Measurements from ENCODE around the gene FLT1.
A peak's percentile ranks its signal among the peaks of the same experiment; 100 is the strongest.

Gene FLT1

GRCh38 chr13:28320884-28321574, 173.9 kb downstream of the FLT1 start:
- no peak for DNase-seq (ENCODE audit: low read depth, low spot score)

DNA sequence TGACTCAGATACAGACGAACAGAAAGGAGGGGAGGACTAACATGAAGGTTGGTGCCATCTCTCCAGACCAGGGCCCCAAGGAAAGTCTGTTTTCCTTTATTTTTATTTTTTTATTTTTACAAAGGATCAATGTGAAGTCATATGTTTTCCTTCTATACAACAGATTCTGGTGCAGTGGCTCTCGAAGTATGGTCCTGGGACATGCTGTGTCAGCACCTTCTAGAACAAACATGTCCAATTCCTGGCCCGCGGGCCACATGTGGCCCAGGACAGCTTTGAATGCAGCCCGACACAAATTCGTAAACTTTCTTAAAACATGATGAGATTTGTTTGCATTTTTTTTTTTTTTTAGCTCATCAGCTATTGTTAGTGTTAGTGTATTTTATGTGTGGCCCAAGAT, 174.7 kb downstream of the FLT1 start:
- no peak for DNase-seq (ENCODE audit: low read depth, low spot score)

DNA sequence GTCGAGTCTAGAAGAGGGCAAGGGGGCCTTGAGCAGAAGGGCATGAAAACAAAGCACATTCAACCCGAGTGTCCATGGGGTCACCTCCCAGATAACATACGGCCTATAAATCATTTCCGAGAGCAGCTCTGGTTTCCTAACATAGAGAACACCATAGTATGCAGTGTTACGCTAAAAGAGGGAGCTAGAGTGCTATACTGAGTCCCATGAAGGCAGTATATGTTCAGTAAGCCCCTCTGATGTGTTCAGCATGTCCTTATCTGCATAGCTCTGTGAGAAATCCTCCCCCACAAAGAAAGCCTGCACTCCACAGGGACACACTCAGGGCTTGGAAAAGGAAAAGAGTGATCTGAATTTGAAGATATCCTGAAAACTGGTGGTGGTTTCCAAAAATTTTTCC, 175.4 kb downstream of the FLT1 start:
- DNase-seq (ENCODE audit: low read depth, low spot score), result no peak

DNA sequence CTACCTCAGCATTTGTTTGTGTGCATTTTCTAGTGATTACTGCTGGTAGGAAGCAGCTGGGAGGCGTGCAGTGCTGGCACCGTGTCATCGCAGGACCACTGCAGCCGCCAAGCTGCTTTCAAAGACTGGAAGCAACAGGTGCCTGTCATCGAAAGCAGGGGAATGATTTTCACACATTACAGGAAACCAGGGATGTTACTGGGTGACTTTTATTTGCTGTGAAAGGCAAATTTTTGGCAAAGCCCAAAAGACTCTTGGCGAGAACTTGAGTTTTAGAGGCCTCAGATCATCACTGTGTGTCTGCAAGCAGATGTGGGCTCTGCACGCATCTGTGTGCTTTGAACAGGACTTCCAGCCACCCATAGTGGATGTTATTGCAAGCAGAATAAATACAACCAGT, 176.4 kb downstream of the FLT1 start:
- DNase-seq (ENCODE audit: low read depth, low spot score), result no peak

DNA sequence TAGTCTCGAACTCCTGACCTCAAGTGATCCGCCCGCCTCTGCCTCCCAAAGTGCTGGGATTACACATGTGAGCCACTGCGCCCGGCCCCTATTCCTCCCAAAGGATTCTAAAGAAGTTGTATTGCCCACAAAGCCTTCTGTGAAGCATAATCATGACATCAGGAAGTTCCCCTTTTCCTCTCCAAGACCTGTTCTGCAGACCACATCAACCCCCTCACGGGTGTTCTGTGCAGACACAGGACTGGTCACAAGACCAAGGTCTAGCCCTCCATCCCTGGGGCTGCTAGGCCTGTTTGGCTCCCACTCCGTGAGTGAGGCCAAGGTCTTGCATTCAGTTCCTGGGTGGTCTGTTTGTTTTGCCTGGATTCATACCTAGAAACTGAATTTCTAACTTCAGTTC, 178.1 kb downstream of the FLT1 start:
- DNase-seq (ENCODE audit: low read depth, low spot score), result no peak

DNA sequence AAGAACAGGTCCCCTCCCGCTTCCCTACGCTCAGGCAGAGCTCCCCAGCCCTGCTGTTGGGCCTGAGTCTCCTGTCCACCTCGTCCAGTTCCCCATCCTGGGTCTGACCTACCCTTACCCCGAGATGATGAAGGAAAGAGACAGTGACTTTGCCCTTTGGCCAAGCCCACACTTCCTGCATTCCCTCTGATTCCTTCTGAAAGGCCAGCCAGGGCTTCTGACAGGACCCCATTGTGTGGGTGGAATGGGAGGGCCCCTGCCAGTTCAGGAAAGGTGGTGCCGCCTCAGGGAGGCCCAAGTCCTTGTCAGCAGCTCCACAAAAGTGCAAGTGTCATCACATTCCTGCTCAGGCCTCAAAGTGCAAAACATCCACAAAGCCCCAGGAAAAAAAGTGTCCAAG, 178.8 kb downstream of the FLT1 start:
- DNase-seq (ENCODE audit: low read depth, low spot score), result no peak

- DNase-seq (ENCODE audit: low read depth, low spot score), result no peak
These were observed 180.0 kb downstream of the FLT1 start for GRCh38 chr13:28314879-28315278.

DNA sequence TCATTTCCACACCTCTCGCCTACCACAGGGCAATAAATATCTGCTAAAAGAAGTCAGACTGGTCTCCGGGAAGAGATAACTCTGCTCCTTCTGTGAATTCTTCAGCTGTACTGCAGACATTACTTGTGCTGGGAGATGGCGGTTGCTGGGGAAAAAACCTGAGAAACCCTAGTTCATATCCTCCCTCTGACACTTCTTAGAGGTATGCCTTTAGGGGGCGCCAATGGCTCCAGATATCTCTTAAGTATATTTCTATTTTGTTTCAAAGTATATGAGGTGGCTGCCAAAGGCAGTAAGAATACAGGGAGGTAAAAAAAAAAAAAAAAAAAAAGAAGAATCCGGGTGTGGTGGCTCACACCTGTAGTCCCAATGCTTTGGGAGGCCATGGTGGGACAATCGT, 181.3 kb downstream of the FLT1 start:
- DNase-seq (ENCODE audit: low read depth, low spot score), result no peak

DNA sequence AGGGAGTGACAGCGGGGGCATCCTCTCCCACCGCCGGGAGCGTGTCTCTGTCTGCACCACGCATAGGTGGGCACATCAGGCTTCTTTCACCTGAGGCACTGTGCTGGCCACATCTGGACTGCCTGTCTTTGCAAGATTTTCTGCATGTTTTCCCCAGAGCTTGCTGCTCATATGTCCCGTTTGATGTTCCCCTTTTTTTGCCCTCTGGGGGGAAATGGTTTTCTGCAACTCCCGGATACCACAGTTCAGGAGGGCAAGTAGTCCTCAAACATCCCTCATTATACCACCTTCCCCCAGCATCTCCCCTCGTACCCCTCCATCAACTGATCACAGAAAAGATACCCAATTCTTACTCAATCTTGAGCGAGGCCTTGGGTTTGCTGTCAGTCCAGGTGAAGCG, 188.6 kb downstream of the FLT1 start:
- no peak for DNase-seq (ENCODE audit: low read depth, low spot score)

DNA sequence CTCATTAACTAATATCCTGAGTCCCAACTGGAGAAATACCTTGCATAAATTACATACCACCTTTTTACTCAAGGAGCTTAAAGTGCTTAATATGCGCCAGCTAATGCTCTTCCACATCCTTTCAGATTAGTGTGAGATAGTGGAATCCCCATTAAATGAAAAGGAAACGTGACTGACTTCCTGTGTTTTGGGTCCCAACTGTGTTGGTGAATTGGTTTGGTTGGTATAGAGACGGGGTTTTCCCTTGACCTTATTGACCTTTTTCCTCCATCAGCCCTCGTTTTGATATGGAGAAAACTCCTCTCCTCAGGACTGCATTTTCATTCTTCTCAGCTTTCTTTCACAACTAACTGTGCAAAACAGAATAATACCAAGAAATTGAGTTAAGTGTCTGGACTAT, 193.1 kb downstream of the FLT1 start:
- no peak for DNase-seq (ENCODE audit: low read depth, low spot score)

GRCh38 chr13:28299916-28300315, 195.0 kb downstream of the FLT1 start:
- no peak for DNase-seq (ENCODE audit: low read depth, low spot score)

DNA sequence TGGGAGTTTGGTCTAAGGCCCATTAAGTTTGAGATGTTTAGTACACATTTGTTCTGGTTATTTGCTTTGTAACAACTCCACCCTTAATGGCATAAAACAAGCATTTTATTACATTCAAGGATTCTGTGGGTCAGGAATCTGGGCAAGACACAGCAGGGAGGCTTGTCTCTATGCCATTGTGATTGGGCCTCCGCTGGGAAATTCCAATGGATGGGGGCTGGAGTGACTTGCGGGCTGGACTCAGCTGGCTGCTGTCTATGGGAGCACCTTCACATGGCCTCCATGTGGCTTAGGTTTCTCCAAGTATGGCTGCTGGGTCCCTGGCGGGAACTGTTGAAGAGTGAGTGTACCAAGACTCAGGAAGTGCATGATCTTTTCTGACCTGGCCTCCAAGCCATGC, 197.6 kb downstream of the FLT1 start:
- peak; percentile 50 for DNase-seq (ENCODE audit: low read depth, low spot score)

GRCh38 chr13:28286263-28286662, 208.7 kb downstream of the FLT1 start:
- no peak for DNase-seq (ENCODE audit: low read depth, low spot score)

DNA sequence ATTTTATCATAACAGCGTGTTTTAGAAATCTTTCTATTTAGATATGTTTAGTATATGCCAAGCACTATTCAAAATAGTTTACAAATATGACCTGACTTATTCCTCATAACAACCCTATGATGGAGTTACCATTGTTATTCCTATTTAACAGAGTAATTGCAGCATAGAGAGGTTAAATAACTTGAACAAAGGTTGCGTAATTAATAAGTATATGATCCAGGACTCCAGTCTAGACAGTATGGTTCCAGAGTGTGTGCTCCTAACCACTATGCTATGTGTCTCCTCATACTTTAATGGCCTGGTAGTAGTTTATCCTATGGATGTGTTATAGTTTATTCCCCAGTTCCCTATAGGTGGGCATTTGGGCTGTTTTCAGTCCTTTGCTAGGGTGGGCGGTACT, 211.3 kb downstream of the FLT1 start:
- DNase-seq (ENCODE audit: low read depth, low spot score), result no peak

GRCh38 chr13:28282451-28282850, 212.5 kb downstream of the FLT1 start:
- DNase-seq (ENCODE audit: low read depth, low spot score), result no peak

DNA sequence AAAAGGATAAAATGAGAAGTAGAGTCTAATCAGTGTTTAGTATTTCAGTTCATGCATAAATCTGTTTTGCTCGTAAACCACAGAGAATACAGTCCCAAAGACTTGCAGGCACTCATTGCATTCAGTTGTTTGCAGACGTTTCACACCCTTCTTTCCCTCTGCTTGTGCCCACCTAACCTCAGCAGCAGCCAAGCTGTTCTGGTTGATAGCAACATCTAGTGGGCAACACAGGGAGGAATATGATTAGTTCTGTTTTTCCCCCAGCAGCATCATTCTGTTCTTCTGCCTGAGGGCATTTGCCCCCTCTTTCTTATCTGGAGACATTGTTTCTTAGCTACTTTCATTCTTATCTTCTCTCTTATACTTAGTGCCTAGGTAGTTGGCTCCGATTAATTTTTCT, 221.0 kb downstream of the FLT1 start:
- no peak for DNase-seq (ENCODE audit: low read depth, low spot score)

DNA sequence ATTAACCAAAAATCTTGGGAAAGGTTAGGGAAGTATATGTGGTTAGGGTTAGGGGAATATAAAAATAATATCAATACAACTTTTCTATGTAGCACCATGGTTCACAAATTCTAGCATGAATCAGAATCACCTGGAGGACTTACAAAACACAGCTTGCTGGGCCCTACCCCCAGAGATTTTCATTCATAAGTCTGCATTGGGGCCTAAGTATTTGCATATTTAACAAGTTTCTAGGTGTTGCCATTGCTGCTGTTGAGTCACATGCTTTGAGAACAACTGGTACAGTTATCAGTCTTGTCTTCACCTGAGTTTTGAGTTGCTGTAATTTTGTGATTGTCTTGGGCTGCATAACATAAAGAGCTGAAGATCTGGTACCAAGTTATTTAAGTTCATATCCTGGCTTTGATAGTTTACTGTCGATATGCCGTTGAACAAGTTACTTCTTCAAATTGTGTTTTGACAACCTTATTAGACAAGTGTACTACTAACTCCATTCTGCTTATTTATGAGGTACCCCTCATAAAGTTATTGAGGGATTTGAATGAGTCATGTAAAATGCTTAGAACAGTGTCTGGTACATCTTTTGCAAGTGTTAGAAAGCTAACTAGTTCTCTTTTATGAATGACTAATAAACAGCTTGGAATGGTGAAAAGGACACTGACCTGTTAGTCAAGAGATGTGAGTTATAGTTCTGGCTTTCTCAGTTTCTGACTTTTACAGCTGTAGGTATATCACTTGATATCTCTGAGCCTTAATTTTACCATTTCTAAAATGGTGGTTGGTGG, 223.7 kb downstream of the FLT1 start:
- no peak for DNase-seq (ENCODE audit: low read depth, low spot score)

DNA sequence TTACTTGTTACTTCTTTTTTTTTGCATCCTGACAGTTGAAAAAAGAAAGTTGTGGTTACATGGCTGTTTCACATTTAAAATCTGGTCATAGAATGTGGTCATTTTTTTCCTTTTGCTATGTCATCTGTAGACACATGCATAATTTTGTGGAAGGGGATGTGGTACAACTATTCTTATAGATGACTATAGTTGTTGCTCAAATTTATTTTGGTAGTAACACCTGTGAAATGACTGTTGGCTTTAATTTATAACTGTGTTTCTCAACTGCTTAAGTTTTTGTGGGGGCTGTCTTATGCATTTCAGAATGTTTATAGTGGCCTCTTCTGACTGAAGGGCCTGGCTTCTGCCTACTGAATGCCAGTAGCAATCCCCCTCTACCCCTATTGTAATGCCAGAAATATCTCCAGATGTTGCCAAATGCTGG, 226.1 kb downstream of the FLT1 start:
- DNase-seq (ENCODE audit: low read depth, low spot score), result no peak

DNA sequence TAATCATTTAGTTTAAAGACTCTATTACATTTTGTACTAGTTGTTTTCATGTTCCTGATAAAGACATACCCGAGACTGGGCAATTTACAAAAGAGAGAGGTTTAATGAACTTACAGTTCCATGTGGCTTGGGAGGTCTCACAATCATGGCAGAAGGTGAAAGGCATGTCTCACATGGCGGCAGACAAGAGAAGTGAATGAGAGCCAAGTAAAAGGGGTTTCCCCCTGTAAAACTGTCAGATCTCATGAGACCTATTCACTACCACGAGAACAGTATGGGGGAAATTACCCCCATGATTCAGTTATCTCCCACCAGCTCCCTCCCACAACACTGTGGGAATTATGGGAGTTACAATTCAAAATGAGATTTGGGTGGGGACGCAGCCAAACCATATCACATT, 227.4 kb downstream of the FLT1 start:
- DNase-seq (ENCODE audit: low read depth, low spot score), result no peak

DNA sequence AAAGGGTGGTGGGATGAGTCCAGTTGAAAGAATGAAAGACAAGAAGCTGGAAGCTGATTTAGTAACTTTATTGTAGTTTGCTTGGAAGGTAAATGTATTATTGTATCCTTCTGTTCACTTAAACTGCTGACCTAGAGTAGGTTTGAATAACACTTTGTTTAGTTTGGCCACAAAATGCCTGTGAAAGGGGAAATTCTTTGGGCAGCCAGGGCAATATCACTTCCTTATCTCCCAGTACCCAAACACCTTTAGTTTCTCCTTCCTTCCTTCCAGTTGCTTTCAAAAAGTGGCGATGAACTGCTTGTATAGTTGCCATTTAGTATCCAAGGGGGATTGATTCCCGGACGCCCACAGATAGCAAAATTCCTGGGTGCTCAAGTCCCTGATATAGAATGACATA, 236.5 kb downstream of the FLT1 start:
- no peak for DNase-seq (ENCODE audit: low read depth, low spot score)

- no peak for DNase-seq (ENCODE audit: low read depth, low spot score)
These were observed 237.6 kb downstream of the FLT1 start for GRCh38 chr13:28257305-28257704.

DNA sequence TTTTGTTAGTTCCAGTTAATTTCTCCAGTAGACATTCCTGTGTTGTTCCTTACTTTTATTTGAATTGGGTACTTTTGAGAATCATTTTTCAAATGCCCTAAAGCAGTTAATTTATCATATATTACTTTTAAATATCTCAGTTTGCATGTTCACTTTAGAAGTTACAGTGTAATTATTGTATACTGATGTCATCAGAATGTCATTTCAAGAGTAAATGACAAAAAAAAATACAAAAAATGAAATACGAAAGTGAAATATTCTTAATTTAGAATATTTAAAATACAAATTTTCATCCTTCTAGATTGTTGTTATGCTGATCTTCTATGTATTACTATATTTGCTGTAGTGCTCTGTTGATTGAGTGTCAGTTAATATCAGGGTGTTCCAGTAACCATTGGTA, 242.4 kb downstream of the FLT1 start:
- no peak for DNase-seq (ENCODE audit: low read depth, low spot score)

DNA sequence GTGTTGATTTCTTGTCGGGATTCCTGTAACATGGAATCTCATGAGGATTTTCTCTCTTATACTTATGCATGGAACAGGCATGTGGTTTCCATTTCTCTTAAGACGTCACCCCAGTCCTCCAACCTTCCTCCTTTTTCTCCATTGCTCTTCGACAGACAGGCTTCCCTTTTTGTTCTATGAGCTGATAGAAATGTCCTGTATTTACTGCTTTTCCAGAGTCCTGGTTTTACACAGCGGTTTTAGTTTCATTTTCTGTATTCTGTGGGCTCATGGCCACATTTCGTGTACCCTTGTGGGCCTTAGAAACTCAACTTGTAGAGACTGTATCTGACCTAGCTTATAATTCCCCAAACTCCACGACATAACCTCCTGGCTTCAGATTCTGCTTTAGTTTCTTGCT, 243.5 kb downstream of the FLT1 start:
- no peak for DNase-seq (ENCODE audit: low read depth, low spot score)

Measured in iPS DF 19.7 (cell line).